ENCODE data around the gene LOXL4. TPM values are rescaled to one million over a fixed set of nuclear protein-coding genes. Genes with fewer than 3 reads are reported as not detected.

Gene LOXL4
- total RNA-seq, 2 donors from 2014 or later = 0.32 to 1.6 TPM

- Histone ChIP-seq H3K27ac (no peak overlapping the region), H3K36me3 (no peaks in the 10 kb centered on the region), H3K9me3 (no peaks in the 10 kb centered on the region), H3K4me3 (no peak overlapping the region), H3K9ac (ENCODE audit: low read depth in 2 of 2, low read length in 2 of 2) (no peak overlapping the region), H3K4me1 (no peaks in the 10 kb centered on the region), H3K27me3 (peaks cover 20% of the 10 kb centered on the region)
- no peak for TF ChIP-seq CTCF (IDR thresholded peaks at IDR 0.05)
- intact Hi-C loops (cut with DNase I) = no loop called here
- no peak for DNase-seq
Measured at GRCh38 chr10:98264378-98265065, 3.5 kb downstream of the LOXL4 start.

GRCh38 chr10:98263088-98263487 lies 4.9 kb downstream of the LOXL4 start:
- no peak for DNase-seq
- intact Hi-C loops (cut with DNase I) = no loop called here
- Histone ChIP-seq H3K4me1 (no peaks in the 10 kb centered on the region), H3K9me3 (no peaks in the 10 kb centered on the region), H3K27me3 (peaks cover 9% of the 10 kb centered on the region), H3K27ac (no peak overlapping the region), H3K9ac (ENCODE audit: low read depth in 2 of 2, low read length in 2 of 2) (no peak overlapping the region), H3K36me3 (no peaks in the 10 kb centered on the region), H3K4me3 (no peak overlapping the region)
- TF ChIP-seq CTCF (IDR thresholded peaks at IDR 0.05) = no peak

GRCh38 chr10:98262571-98262970 lies 5.4 kb downstream of the LOXL4 start:
- H3K4me3 ChIP-seq = no peak overlapping the region
- intact Hi-C loops (cut with DNase I) = no loop called here
- TF ChIP-seq CTCF (IDR thresholded peaks at IDR 0.05) = no peak
- DNase-seq = no peak
- no peaks in the 10 kb centered on the region for H3K4me1 ChIP-seq
- no peak overlapping the region for H3K9ac ChIP-seq (ENCODE audit: low read depth in 2 of 2, low read length in 2 of 2)
- H3K36me3 ChIP-seq = no peaks in the 10 kb centered on the region
- H3K27ac ChIP-seq = no peak overlapping the region
- H3K9me3 ChIP-seq = no peaks in the 10 kb centered on the region
- H3K27me3 ChIP-seq = peaks cover 5% of the 10 kb centered on the region

GRCh38 chr10:98261436-98262277 lies 6.3 kb downstream of the LOXL4 start:
- no peak for DNase-seq

GRCh38 chr10:98260752-98261151 lies 7.2 kb downstream of the LOXL4 start:
- Histone ChIP-seq H3K4me3 (no peak overlapping the region), H3K27ac (no peak overlapping the region), H3K36me3 (no peaks in the 10 kb centered on the region), H3K4me1 (no peaks in the 10 kb centered on the region), H3K9ac (ENCODE audit: low read depth in 2 of 2, low read length in 2 of 2) (no peak overlapping the region), H3K9me3 (no peaks in the 10 kb centered on the region), H3K27me3 (no peaks in the 10 kb centered on the region)
- intact Hi-C loops (cut with DNase I) = no loop called here
- DNase-seq = no peak
- no peak for TF ChIP-seq CTCF (IDR thresholded peaks at IDR 0.05)

More at GRCh38 chr10:98261436-98262277, 6.3 kb downstream of the LOXL4 start:
- H3K9ac ChIP-seq (ENCODE audit: low read depth in 2 of 2, low read length in 2 of 2) = no peak overlapping the region
- H3K36me3 ChIP-seq = no peaks in the 10 kb centered on the region
- TF ChIP-seq CTCF (IDR thresholded peaks at IDR 0.05) = no peak
- no peak overlapping the region for H3K27ac ChIP-seq
- no peaks in the 10 kb centered on the region for H3K9me3 ChIP-seq
- no peaks in the 10 kb centered on the region for H3K4me1 ChIP-seq
- intact Hi-C loops (cut with DNase I) = no loop called here
- H3K4me3 ChIP-seq = no peak overlapping the region
- no peaks in the 10 kb centered on the region for H3K27me3 ChIP-seq

All from colonic mucosa (tissue), 4 donors.